CD8-positive, alpha-beta memory T cell (primary cell): ENCODE results near the gene PCP4L1. TPM values are rescaled to one million over a fixed set of nuclear protein-coding genes. Genes with fewer than 3 reads are reported as not detected.
"Not testable (repeated sequence)": the region's sequence is repeated elsewhere in the genome, so short reads cannot be mapped to it uniquely, and the experiment has no call there.

Source experiments
- CTCF ChIA-PET: fragments of 350-600 bp; sonication (Branson Sonifier 250); formaldehyde crosslinking; loops from one replicate; lab custom pipeline; 2021; ENCODE audit warnings: antibody characterized with exemption; lab: Charles Lee
- POLR2A ChIA-PET: fragments of 350-600 bp; sonication (Branson Sonifier 250); formaldehyde crosslinking; loops from one replicate; lab custom pipeline; 2021; ENCODE audit warnings: antibody characterized with exemption; lab: Charles Lee
- DNase-seq, 5 donors: peaks; one replicate each; pipeline versions ENCODE4 v3.0.0 to v3.0.0-alpha.2; 2020 to 2022; ENCODE audit warnings: mixed read lengths in 1 of 5
- H3K27ac ChIP-seq: one replicate; pipeline ENCODE4 v1.7.0; 2013; ENCODE audit warnings: low read depth, mild to moderate bottlenecking, low read length, moderate library complexity
- H3K27me3 ChIP-seq: 2 replicates; pipeline ENCODE4 v1.7.0; 2013; ENCODE audit warnings: low read length, mild to moderate bottlenecking; ENCODE audit not compliant: insufficient read depth, poor library complexity, severe bottlenecking
- H3K36me3 ChIP-seq: 2 replicates; pipeline ENCODE4 v1.7.0; 2013; ENCODE audit warnings: mild to moderate bottlenecking, low read length, moderate library complexity; ENCODE audit not compliant: insufficient read depth
- H3K4me1 ChIP-seq: 2 replicates; pipeline ENCODE4 v1.7.0; 2013; ENCODE audit warnings: mild to moderate bottlenecking, low read length, moderate library complexity; ENCODE audit not compliant: insufficient read depth
- H3K4me3 ChIP-seq: 2 replicates; pipeline ENCODE4 v1.7.0; 2013; ENCODE audit warnings: mild to moderate bottlenecking, low read length
- H3K9me3 ChIP-seq: 2 replicates; pipeline ENCODE4 v1.7.0; 2013; ENCODE audit warnings: mild to moderate bottlenecking, low read length
- H3K27ac Mint-ChIP-seq, 8 donors: one replicate each; pipeline ENCODE4 v1.8.0; 2020 to 2021; ENCODE audit warnings: mixed read lengths in 8 of 8, mild to moderate bottlenecking in 6 of 8, inconsistent platforms in 3 of 8, moderate library complexity in 3 of 8
- H3K27me3 Mint-ChIP-seq, 2 donors: one replicate each; pipeline ENCODE4 v1.8.0; 2020 to 2021; ENCODE audit warnings: mixed read lengths in 2 of 2, mild to moderate bottlenecking in 1 of 2, moderate library complexity in 1 of 2
- H3K36me3 Mint-ChIP-seq, 3 donors: one replicate each; pipeline ENCODE4 v1.8.0; 2020 to 2021; ENCODE audit warnings: mixed read lengths in 3 of 3, inconsistent platforms in 1 of 3, mild to moderate bottlenecking in 1 of 3
- H3K4me1 Mint-ChIP-seq, 3 donors: one replicate each; pipeline ENCODE4 v1.8.0; 2020 to 2021; ENCODE audit warnings: mixed read lengths in 3 of 3, inconsistent platforms in 1 of 3, mild to moderate bottlenecking in 1 of 3
- H3K4me3 Mint-ChIP-seq, 7 donors: one replicate each; pipeline ENCODE4 v1.8.0; 2020 to 2021; ENCODE audit warnings: mixed read lengths in 7 of 7, mild to moderate bottlenecking in 6 of 7, moderate library complexity in 4 of 7, inconsistent platforms in 2 of 7
- H3K9me3 Mint-ChIP-seq, 5 donors: one replicate each; pipeline ENCODE4 v1.8.0; 2020 to 2022; ENCODE audit warnings: mixed read lengths in 5 of 5, mild to moderate bottlenecking in 3 of 5, moderate library complexity in 2 of 5, inconsistent platforms in 1 of 5
- polyA plus RNA-seq: library from polyadenylated mRNA; unstranded; fragments of 300-500 nt; fragmentation: Illumina TruSeq; gene quantifications from one replicate; pipeline ENCODE4 v1.2.3, GENCODE V29; 2021
- total RNA-seq, 2 experiments: library from RNA; stranded (reverse); gene quantifications; one replicate each; pipeline ENCODE4 v1.2.3, GENCODE V29; 2021

Gene PCP4L1
- total and polyA plus RNA-seq, 3 experiments from 2014 or later = not detected

DNA sequence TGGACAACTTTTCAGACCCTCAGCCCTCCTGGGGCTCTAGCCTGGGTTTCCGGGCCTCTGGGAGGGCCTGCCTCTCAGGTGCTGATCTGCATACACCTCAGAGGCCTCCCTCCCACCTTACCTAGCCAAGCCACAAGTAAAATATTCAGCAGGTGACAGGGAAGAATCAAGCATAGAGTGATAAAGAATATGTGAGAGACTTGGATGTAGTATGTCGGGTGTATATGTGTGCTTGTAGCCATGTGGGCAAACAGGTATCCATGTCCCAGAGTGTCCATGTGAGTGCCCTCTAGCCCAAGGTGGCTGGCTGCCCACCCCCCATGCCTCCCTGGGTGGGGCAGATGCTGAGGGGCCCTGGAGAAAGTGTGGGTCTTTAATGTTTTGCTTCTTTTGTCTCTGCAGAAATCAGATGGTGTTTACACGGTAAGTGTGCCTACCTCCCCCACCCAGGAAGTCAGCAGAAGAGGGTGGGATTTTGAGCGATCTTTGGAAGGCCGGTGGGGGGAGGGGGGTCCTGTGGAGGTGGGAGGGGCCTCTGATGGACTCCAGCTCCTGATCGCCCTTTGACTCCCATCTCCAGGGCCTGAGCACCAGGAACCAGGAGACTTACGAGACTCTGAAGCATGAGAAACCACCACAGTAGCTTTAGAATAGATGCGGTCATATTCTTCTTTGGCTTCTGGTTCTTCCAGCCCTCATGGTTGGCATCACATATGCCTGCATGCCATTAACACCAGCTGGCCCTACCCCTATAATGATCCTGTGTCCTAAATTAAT lies 40.1 kb upstream of the PCP4L1 start:
- Mint-ChIP-seq H3K4me1 (peaks cover 24 to 42% (median 31%) of the 10 kb centered on the region in 3 donors), H3K36me3 (peaks cover 5 to 17% (median 9%) of the 10 kb centered on the region in 3 donors), H3K27me3 (peaks cover 0 to 3% of the 10 kb centered on the region in 2 donors), H3K27ac (peak overlapping the region; percentile 4 to 80 (median 64)), H3K9me3 (no peaks in the 10 kb centered on the region), H3K4me3 (peak overlapping the region in 3 of 7 donors; percentile 17 to 72 (median 43))
- ChIA-PET CTCF (interaction anchor here (1.6 to 5.1 kb wide), 5 partner anchors 8 to 164 kb away, joined by 5 to 31 read pairs (median 11); partner anchors contain the start of genes PPOX and TOMM40L), POLR2A (no interaction called here)
- DNase-seq = peak in 1 of 5 donors; percentile 37
- H3K27ac ChIP-seq = no peak overlapping the region
- peaks cover 9% of the 10 kb centered on the region for H3K36me3 ChIP-seq
- no peaks in the 10 kb centered on the region for H3K27me3 ChIP-seq
- H3K4me3 ChIP-seq = no peak overlapping the region
- H3K4me1 ChIP-seq = peaks cover 37% of the 10 kb centered on the region
- no peaks in the 10 kb centered on the region for H3K9me3 ChIP-seq

DNA sequence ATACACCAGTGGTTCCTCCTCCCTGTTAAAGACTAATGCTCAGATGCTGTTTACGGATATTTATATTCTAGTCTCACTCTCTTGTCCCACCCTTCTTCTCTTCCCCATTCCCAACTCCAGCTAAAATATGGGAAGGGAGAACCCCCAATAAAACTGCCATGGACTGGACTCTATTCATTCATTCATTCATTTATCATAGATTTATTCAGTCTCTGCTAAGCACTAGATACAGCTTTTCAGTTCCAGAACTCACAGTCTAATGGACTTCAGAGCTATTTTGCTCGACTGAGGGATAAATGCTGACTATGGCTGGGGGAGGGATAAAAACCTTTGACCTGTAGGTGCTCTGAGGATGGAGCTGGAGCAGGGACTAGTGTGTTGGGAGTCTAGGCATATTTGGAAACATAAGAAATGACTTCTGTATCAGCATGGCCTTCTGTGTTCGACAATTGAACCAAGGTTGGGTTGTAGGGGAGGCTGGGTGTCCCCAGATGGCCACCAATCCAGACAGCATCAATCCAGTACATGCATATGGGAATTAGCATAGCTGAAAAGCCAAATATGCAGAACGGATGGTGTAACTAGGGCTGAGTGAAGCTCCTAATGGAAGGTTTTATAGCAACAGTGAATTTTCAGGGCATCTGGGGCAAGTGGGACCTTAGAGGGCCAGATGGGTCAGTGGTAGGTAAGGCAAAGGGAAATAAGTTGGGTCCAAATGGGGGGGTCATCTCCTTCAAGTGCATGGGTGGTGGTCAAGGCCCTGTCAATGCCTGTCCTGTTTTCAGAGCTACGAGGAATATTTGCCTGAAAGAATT lies 39.3 kb upstream of the PCP4L1 start:
- no peak for DNase-seq
- peaks cover 0 to 3% of the 10 kb centered on the region in 2 donors for H3K27me3 Mint-ChIP-seq
- POLR2A ChIA-PET = interaction anchor here (0.6 to 1.1 kb wide), 2 partner anchors 13 to 17 kb away, joined by 3 read pairs; partner anchors contain the start of gene NDUFS2

DNA sequence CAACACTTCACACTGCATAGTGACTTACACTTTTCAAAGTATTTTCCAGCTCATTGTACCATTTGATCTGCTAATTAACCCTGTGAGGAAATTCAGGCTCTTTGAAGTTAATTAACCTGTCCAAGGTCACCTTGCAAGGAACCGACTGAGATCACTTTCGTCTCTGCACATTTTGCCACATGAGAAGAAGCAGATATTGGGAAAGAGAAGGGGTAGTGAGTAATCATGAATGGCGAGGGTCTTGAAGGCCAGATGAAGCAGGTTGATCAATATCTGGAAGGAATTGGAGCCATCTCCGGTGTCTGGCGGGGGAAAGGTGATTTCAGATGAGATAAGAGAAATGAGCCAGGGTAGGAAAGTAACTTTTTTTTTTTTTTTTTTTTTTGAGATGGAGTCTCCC lies 38.5 kb upstream of the PCP4L1 start:
- no peak overlapping the region for H3K4me3 Mint-ChIP-seq
- no peaks in the 10 kb centered on the region for H3K36me3 ChIP-seq
- H3K36me3 Mint-ChIP-seq = peaks cover 0 to 3% (median 0%) of the 10 kb centered on the region in 3 donors
- H3K9me3 ChIP-seq = no peaks in the 10 kb centered on the region
- POLR2A ChIA-PET = interaction anchor here (0.6 to 1.1 kb wide), 3 partner anchors 13 to 18 kb away, joined by 3 to 8 read pairs (median 3); partner anchors contain the start of gene NDUFS2
- no peak overlapping the region for H3K4me3 ChIP-seq
- H3K27me3 Mint-ChIP-seq = peaks cover 0 to 3% of the 10 kb centered on the region in 2 donors
- H3K9me3 Mint-ChIP-seq = no peaks in the 10 kb centered on the region
- CTCF ChIA-PET = interaction anchor here (1.0 to 3.1 kb wide), 5 partner anchors 9 to 162 kb away, joined by 4 to 14 read pairs (median 9); partner anchors contain the start of gene PPOX
- H3K4me1 ChIP-seq = peaks cover 36% of the 10 kb centered on the region
- no peaks in the 10 kb centered on the region for H3K27me3 ChIP-seq
- no peak overlapping the region for H3K27ac Mint-ChIP-seq
- H3K4me1 Mint-ChIP-seq = peaks cover 23 to 41% (median 29%) of the 10 kb centered on the region in 3 donors
- no peak for DNase-seq
- H3K27ac ChIP-seq = no peak overlapping the region

More for the DNA sequence above, 39.3 kb upstream of the PCP4L1 start:
- Histone ChIP-seq H3K4me1 (peaks cover 37% of the 10 kb centered on the region), H3K36me3 (peaks cover 1% of the 10 kb centered on the region), H3K27ac (no peak overlapping the region), H3K27me3 (no peaks in the 10 kb centered on the region), H3K9me3 (no peaks in the 10 kb centered on the region), H3K4me3 (no peak overlapping the region)
- peaks cover 24 to 42% (median 31%) of the 10 kb centered on the region in 3 donors for H3K4me1 Mint-ChIP-seq
- CTCF ChIA-PET = interaction anchor here (0.6 to 5.1 kb wide), 7 partner anchors 7 to 163 kb away, joined by 4 to 31 read pairs (median 9); partner anchors contain the start of genes PPOX and TOMM40L
- H3K9me3 Mint-ChIP-seq = no peaks in the 10 kb centered on the region
- peak overlapping the region in 4 of 8 donors; percentile 27 to 68 (median 54) for H3K27ac Mint-ChIP-seq
- peaks cover 0 to 9% (median 2%) of the 10 kb centered on the region in 3 donors for H3K36me3 Mint-ChIP-seq
- H3K4me3 Mint-ChIP-seq = no peak overlapping the region

DNA sequence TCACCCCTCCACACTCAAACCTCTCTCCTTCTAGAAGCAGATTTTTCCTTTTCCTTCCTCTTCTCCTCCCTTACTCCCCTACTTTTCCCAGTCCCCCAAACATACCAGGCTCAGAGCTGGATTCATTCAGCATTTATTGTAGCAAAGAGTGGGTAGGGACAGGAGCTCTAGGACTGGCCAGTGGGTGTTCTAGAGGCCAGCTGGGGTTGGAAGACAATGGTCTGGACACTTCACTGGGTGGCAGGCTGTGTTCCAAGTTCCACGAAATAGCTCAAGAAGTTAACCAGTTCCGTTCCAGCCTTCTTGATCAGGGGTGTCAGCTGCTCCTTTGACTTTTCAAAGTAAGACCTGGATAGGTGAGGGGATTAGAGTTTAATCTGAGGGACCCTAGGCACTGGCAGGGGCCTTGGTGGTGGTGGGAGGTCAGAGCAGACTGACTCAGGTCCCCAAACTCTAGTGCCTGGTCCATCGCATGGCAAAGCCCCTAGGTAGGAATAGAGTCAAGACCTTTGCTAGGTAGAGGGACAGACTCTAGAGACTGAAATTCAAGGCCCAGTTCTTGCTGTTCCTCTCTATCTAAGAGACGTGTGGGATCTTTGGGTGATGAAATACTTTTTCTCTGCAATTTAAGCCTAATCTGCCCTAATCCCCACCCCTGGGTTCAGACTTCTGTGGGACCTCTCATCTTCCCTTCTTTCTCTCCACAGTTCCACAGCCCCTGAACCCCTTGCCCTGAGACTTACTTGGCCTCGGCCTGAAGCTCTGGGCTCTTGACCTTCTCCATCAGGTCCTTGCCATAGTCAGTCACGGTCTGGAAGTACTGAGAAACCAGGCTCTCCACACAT lies 36.1 kb upstream of the PCP4L1 start:
- no peak overlapping the region for H3K4me3 Mint-ChIP-seq
- ChIA-PET CTCF (interaction anchor here (1.0 to 10.3 kb wide), 5 partner anchors 15 to 161 kb away, joined by 3 to 197 read pairs (median 7); partner anchors contain the start of genes NDUFS2 and PPOX), POLR2A (interaction anchor here (0.6 to 0.9 kb wide), 2 partner anchors 20 to 119 kb away, joined by 3 read pairs; partner anchors contain the start of gene NDUFS2)
- no peaks in the 10 kb centered on the region for H3K9me3 Mint-ChIP-seq
- H3K9me3 ChIP-seq = no peaks in the 10 kb centered on the region
- H3K36me3 ChIP-seq = no peaks in the 10 kb centered on the region
- no peak overlapping the region for H3K27ac ChIP-seq
- H3K4me1 Mint-ChIP-seq = peaks cover 36 to 51% (median 40%) of the 10 kb centered on the region in 3 donors
- no peak overlapping the region for H3K4me3 ChIP-seq
- DNase-seq = no peak
- peaks cover 0 to 3% (median 0%) of the 10 kb centered on the region in 3 donors for H3K36me3 Mint-ChIP-seq
- H3K27me3 ChIP-seq = no peaks in the 10 kb centered on the region
- H3K4me1 ChIP-seq = peaks cover 48% of the 10 kb centered on the region
- peak overlapping the region in 2 of 8 donors; percentile 5 to 9 for H3K27ac Mint-ChIP-seq
- H3K27me3 Mint-ChIP-seq = peaks cover 0 to 3% of the 10 kb centered on the region in 2 donors

DNA sequence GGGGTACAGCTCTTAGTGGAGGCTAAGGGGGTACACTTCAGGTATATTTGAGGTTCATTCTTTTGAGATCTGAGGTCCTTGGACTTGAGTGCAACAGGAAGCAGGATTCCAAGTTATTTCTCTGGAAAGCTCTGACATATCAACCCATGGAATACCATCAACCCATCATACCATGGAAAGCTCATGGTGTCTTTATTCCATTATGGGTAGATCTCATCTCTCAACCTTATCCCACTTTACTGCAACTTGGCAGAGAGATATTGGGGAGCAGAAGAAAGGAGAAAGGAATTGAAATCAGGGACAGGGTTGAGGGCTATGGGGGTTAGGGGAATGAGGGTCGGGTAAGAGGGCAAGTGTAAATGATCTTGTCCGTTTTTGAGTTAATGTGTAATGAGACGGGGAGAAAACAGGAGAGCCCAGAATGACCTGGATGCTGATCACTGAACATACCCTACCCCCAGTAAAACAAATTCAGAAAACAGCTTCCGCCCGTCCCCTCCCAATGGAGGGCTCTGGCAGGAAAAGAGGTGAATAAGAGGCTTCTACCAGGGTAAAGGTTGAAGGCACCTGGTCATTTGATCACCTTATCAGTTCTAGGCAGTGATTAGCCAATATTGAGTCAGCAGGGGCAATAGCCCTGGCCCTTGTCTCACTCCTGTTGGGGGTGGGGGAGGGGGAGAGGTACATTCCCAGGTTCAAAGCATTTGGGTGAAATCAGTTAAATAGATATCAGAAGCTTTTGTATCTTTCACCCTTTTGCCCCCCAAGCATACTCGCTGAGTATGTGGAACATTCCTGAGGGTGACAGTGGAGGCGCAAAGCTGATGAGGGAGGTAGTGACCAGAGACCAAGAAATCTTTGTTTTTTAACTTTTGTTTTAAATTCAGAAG lies 34.5 kb upstream of the PCP4L1 start:
- Histone ChIP-seq H3K27me3 (no peaks in the 10 kb centered on the region), H3K9me3 (no peaks in the 10 kb centered on the region), H3K27ac (no peak overlapping the region), H3K36me3 (peaks cover 10% of the 10 kb centered on the region), H3K4me1 (peaks cover 37% of the 10 kb centered on the region), H3K4me3 (no peak overlapping the region)
- Mint-ChIP-seq H3K9me3 (no peaks in the 10 kb centered on the region), H3K4me1 (peaks cover 33 to 42% (median 36%) of the 10 kb centered on the region in 3 donors), H3K36me3 (peaks cover 0 to 18% (median 3%) of the 10 kb centered on the region in 3 donors), H3K27me3 (peaks cover 0 to 3% of the 10 kb centered on the region in 2 donors), H3K4me3 (no peak overlapping the region), H3K27ac (peak overlapping the region in 2 of 8 donors; percentile 52 to 82)
- ChIA-PET POLR2A (no interaction called here), CTCF (interaction anchor here (0.8 to 10.3 kb wide), 7 partner anchors 17 to 165 kb away, joined by 3 to 197 read pairs (median 7); partner anchors contain the start of gene NDUFS2)
- no peak for DNase-seq

DNA sequence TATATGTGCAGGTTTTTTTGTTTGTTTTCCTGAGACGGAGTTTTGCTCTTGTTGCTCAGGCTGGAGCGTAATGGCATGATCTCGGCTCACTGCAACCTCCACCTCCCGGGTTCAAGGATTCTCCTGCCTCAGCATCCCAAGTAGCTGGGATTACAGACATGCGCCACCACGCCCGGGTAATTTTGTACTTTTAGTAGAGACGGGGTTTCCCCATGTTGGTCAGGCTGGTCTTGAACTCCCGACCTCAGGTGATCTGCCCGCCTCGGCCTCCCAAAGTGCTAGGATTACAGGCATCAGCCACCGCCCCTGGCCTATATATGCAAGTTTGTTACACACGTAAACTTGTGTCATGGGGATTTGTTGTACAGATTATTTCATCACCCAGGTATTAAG lies 33.9 kb upstream of the PCP4L1 start:
- not testable (repeated sequence) for H3K4me3 ChIP-seq, H3K9me3 ChIP-seq, DNase-seq, H3K4me3 Mint-ChIP-seq, H3K27me3 ChIP-seq, H3K27ac ChIP-seq, H3K27me3 Mint-ChIP-seq, H3K9me3 Mint-ChIP-seq
- POLR2A ChIA-PET = interaction anchor here (1.2 to 2.2 kb wide), 2 partner anchors 22 to 92 kb away, joined by 5 to 51 read pairs; partner anchors contain the start of genes DEDD and NDUFS2
- Mint-ChIP-seq H3K36me3 (peaks cover 0 to 23% (median 3%) of the 10 kb centered on the region in 3 donors), H3K4me1 (peaks cover 31 to 35% (median 32%) of the 10 kb centered on the region in 3 donors), H3K27ac (peak overlapping the region in 2 of 8 donors; percentile 33 to 82)
- Histone ChIP-seq H3K4me1 (peaks cover 30% of the 10 kb centered on the region), H3K36me3 (peaks cover 15% of the 10 kb centered on the region)
- CTCF ChIA-PET = interaction anchor here (1.5 to 10.3 kb wide), 9 partner anchors 18 to 164 kb away, joined by 7 to 197 read pairs (median 25); partner anchors contain the start of genes CFAP126, NDUFS2 and PPOX
